GM10266 (cell line): ENCODE results near the gene LGALS3BP.

Experiments used
- DNase-seq: peaks from one replicate; pipeline ENCODE4 v3.0.0; 2012; ENCODE audit errors: extremely low spot score
- TF ChIP-seq, protein P1 (sequence below): IDR thresholded peaks from 2 replicates; pipeline ENCODE4 v1.5.1; 2012; ENCODE audit warnings: mild to moderate bottlenecking, low read depth; ENCODE audit not compliant: control insufficient read depth, insufficient read depth; ENCODE audit errors: missing control alignments

The LGALS3BP gene

DNA sequence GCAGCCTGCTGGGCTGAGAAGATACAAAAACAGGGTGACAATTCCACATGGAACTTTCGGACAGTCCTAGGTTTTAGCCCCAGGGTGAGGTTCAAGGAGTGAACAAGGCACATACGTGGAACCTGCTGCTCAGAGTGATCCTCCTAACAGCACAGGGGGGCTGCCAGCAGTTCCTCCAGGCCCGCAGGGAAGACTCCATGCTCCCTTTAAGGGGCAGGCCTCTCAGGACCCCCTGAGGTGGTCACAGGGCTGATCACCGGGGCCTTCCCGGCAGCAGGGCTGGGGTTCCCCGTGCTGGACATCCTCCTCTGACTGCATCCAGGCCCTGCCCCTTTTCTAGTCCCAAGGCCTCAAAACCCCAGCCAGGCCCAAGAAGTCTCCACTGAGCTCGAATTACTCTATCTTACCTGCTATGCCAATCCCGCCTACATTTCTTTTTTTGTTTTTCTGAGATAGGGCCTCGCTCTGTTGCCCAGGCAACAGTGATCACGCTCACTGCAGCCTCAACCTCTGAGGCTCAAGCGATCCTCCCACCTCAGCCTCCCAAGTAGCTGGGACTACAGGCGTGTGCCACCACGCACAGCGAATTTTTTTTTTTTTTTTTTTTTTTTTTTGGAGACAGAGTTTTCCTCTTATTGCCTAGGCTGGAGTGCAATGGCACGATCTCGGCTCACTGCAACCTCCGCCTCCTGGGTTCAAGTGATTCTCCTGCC is 19.5 kb upstream of the LGALS3BP start:
- no peak for DNase-seq
- TF ChIP-seq, protein P1, sequence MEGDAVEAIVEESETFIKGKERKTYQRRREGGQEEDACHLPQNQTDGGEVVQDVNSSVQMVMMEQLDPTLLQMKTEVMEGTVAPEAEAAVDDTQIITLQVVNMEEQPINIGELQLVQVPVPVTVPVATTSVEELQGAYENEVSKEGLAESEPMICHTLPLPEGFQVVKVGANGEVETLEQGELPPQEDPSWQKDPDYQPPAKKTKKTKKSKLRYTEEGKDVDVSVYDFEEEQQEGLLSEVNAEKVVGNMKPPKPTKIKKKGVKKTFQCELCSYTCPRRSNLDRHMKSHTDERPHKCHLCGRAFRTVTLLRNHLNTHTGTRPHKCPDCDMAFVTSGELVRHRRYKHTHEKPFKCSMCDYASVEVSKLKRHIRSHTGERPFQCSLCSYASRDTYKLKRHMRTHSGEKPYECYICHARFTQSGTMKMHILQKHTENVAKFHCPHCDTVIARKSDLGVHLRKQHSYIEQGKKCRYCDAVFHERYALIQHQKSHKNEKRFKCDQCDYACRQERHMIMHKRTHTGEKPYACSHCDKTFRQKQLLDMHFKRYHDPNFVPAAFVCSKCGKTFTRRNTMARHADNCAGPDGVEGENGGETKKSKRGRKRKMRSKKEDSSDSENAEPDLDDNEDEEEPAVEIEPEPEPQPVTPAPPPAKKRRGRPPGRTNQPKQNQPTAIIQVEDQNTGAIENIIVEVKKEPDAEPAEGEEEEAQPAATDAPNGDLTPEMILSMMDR: no peak

GRCh38 chr17:78998311-78999055 is 18.8 kb upstream of the LGALS3BP start:
- TF ChIP-seq, protein P1: no peak
- no peak for DNase-seq

DNA sequence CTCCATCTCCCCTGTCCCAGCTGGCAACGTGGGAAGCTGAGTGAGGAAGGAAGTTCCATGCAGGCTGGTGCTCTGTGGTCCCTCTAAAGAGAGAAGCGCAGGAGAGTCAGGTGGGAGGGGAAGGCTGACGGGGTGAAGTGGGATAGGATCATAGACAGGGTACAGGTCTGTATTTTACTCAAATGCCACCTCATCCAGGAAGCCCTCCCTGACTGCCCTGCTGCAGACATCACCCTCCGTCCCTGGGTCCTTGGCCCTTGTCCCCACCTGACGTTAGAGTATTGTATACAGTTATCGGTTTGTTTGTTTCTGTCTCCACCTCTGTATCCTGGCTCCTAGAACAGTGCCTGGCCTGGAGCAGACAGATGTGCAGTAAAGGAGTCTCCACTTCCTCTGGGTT is 18.2 kb upstream of the LGALS3BP start:
- DNase-seq: no peak
- TF ChIP-seq, protein P1: no peak

GRCh38 chr17:78997231-78997741 is 17.6 kb upstream of the LGALS3BP start:
- TF ChIP-seq, protein P1: no peak
- no peak for DNase-seq

- TF ChIP-seq, protein P1: no peak
- DNase-seq: no peak
Observed at GRCh38 chr17:78996781-78997201, 17.1 kb upstream of the LGALS3BP start.

DNA sequence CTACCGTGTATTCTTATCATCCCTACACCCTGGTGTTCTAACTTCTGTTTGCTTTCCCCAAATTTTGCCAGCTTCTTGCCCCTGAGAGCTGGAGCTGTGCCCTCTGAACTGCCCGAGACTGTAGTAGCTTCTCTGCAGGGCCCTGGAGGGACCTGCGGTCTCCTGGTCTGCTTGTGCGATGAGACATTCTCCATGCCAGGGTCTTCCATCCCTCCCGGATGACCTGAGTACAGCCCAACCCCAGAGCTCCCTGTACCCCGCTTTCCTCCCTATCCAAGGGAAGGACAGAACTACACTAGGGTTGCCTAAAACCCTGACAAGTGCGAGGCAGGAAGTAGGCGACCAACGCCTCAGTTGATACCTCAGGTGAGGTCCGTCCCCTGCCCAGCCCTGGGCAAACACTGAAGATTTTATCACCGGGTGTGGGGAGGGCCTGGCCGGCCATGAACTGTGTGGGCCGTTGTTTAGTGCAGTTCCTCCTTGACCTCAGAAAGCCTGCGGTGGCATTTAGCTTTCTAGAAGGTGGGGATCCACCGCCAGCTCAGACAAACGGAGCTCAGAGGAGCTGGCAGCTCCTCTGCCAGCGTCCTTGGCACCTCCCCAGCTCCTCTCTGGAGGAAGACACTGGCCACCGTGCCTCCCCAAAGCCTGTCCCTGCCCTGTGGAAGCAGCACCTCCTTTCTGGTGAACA is 16.2 kb upstream of the LGALS3BP start:
- DNase-seq: no peak
- TF ChIP-seq, protein P1: no peak
